PC-3 (cell line): ENCODE data around the gene ZCCHC14.

Source experiments
- CTCF ChIP-seq: fragments of 300-600 bp; sonication (generic); conservative IDR thresholded peaks from 2 replicates; pipeline ENCODE4 v1.5.1; 2017; ENCODE audit warnings: antibody characterized with exemption, low read depth, mild to moderate bottlenecking, low read length
- EZH2 ChIP-seq: fragments of 300-600 bp; sonication (generic); IDR thresholded peaks from one replicate; pipeline ENCODE4 v1.6.1; 2017; ENCODE audit warnings: antibody characterized with exemption, mild to moderate bottlenecking, low read length; ENCODE audit not compliant: unreplicated experiment
- EZH2phosphoT487 ChIP-seq: fragments of 300-600 bp; sonication (generic); IDR thresholded peaks from 2 replicates; pipeline ENCODE4 v1.6.1; 2018; ENCODE audit warnings: mild to moderate bottlenecking, antibody characterized with exemption, low read length, borderline replicate concordance

DNA sequence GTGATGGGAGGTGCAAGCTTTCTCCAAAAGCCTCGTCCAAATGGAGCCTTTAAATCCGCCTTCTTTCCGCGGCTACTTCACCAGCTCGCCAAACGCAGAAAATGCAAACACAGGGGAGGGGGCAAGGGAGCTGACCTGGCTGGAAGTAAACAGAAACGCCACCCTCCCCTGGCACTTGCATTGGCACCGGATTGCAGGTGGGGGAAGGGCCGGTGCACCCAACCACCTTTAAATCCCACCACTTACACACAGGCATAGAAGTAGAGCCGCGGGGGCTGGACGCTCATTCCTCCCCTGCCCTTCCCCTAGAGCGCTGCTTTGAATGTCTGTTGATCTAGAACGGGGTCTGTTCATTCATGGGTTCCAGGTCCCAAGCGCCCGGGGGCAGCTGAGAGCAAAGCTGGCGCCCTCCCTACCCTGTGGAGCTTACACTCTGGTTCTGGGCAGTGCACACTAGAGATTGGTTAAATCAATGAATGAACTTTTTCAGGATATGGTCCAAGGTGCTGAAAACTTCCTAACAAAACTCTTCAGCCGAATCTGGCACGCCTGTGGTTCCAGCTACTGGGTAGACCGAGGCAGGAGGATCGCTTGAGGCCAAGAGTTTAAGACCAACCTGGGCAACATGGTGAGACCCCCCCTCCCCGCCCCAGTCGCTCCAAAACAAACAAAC is 920 bp upstream of the ZCCHC14 start:
- TF ChIP-seq EZH2phosphoT487 (no peak), CTCF (no peak), EZH2 (no peak)
